ENCODE results near the gene RRP15. TPM values are rescaled to one million over a fixed set of nuclear protein-coding genes. Genes with fewer than 3 reads are reported as not detected.
A peak's percentile ranks its signal among the peaks of the same experiment; 100 is the strongest.

The RRP15 gene
- total and polyA plus RNA-seq, 10 donors, result 2.2 to 22.7 (median 10.6) TPM

DNA sequence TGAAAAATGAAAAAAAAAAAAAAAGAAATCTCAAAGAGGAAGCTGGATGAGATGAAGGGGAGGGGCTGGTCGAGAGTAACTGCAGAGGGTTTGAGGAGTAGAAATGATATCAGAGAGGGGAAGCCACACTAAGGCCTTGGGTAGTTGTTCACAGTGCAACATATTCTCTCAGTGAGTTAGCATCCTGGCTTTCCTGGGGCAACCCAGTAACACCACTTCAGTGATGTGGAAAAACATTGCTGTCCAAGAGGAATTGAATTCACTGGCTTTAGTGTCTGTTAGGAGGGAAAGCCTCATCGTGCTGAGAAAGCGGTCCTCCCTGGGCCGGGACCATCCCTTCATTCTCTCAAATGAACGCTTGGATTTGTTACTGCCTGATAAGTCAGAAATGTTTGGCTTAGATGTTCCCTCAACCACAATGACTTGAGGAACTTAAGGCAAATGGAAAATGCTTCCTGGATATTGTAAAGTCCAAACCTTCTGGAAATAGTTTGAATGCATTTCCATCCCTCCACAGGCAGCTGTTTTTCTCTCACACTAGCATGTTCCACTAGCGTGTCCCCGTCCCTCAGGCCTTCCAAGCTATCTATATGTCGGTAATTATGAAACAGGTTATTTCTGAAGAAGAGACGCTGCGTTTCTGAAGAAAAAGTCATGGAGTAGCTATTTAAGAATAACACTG is 72.3 kb downstream of the RRP15 start:
- TF ChIP-seq POLR2AphosphoS5 (IDR thresholded peaks at IDR 0.05), result no peak
- TF ChIP-seq, protein P1, sequence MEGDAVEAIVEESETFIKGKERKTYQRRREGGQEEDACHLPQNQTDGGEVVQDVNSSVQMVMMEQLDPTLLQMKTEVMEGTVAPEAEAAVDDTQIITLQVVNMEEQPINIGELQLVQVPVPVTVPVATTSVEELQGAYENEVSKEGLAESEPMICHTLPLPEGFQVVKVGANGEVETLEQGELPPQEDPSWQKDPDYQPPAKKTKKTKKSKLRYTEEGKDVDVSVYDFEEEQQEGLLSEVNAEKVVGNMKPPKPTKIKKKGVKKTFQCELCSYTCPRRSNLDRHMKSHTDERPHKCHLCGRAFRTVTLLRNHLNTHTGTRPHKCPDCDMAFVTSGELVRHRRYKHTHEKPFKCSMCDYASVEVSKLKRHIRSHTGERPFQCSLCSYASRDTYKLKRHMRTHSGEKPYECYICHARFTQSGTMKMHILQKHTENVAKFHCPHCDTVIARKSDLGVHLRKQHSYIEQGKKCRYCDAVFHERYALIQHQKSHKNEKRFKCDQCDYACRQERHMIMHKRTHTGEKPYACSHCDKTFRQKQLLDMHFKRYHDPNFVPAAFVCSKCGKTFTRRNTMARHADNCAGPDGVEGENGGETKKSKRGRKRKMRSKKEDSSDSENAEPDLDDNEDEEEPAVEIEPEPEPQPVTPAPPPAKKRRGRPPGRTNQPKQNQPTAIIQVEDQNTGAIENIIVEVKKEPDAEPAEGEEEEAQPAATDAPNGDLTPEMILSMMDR (IDR thresholded peaks at IDR 0.05 in 8 of 11, conservative IDR thresholded peaks at IDR 0.05 in 3 of 11), result no peak
- no peak for TF ChIP-seq POLR2A (IDR thresholded peaks at IDR 0.05)
- no peaks in the 10 kb centered on the region for H3K9me3 ChIP-seq
- no peaks in the 10 kb centered on the region for H3K36me3 ChIP-seq
- DNase-seq, result no peak
- H3K27me3 ChIP-seq (replicated peaks in 1 of 7), result no peaks in the 10 kb centered on the region
- intact Hi-C loops (cut with DNase I; ENCODE audit: low total_unique reads), result no loop called here
- H3K27ac ChIP-seq, result no peak overlapping the region
- WGBS, 5 donors, result 81 to 88% (median 87%) methylated on average over 10 of the region's 10 CpGs
- no peak overlapping the region for H3K4me3 ChIP-seq
- H3K4me1 ChIP-seq, result peaks cover 0 to 10% (median 0%) of the 10 kb centered on the region in 6 donors

DNA sequence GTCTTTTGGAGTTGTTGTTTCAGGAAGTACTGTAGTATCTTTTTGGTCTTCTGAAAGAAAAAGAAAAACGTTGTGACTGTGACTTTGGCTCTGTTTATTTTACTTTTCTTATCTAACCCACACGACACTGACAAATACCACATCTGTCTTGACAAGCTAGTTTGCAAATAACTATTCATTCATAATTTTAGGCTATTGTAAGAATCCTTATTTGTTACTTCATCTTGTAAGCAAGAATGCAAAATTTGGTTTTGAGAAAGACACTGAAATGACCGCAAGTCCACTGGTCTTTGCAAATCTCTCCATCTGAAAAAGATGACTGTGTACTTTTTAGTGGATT is 72.8 kb downstream of the RRP15 start:
- H3K27me3 ChIP-seq (replicated peaks in 1 of 7), result no peaks in the 10 kb centered on the region
- no peak for TF ChIP-seq POLR2A (IDR thresholded peaks at IDR 0.05)
- TF ChIP-seq POLR2AphosphoS5 (IDR thresholded peaks at IDR 0.05), result no peak
- TF ChIP-seq, protein P1 (IDR thresholded peaks at IDR 0.05 in 8 of 11, conservative IDR thresholded peaks at IDR 0.05 in 3 of 11), result no peak
- WGBS, 5 donors, result 75 to 78% (median 77%) methylated on average over 3 of the region's 3 CpGs
- peaks cover 0 to 9% (median 0%) of the 10 kb centered on the region in 6 donors for H3K4me1 ChIP-seq
- H3K27ac ChIP-seq, result no peak overlapping the region
- no peaks in the 10 kb centered on the region for H3K9me3 ChIP-seq
- no peaks in the 10 kb centered on the region for H3K36me3 ChIP-seq
- H3K4me3 ChIP-seq, result no peak overlapping the region
- DNase-seq, result no peak
- intact Hi-C loops (cut with DNase I; ENCODE audit: low total_unique reads), result no loop called here

DNA sequence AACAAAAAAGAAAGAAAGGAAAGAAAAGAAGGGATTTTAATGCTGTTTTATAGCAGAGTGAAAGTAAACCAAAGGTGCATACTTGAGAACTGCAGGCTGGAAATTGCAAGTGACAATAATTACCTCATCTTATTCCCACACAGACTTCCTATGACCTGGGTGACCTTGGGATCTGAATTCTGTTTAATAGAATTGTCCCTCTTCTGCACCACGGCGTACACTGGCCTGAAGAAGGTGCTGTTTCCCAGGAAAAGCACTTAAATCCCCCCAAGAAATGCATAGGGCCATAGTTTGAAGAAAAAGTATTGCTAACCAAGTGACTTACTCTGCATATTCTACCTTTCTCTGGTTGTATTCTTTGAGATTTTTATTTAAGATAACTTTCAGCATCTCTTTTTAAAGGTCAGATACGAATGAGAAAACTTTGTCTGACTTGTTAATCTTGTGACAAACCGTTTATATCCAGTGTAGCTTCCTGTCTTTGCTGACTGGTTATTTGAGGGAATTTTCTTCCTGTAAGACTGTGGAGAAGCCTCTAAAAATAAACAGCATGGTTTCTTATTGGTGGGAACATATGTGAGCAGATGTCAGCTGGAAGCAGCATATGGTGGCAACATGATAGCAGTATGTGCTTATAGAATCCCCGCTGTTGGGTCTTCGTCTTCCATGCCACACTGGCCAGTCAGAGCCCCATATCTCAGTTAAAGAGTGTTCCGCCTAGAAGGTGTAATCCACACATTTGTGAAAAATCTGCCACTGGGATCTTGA is 76.4 kb downstream of the RRP15 start:
- intact Hi-C loops (cut with DNase I; ENCODE audit: low total_unique reads), result no loop called here
- Histone ChIP-seq H3K27me3 (replicated peaks in 1 of 7) (no peaks in the 10 kb centered on the region), H3K36me3 (no peaks in the 10 kb centered on the region), H3K27ac (no peak overlapping the region), H3K4me3 (no peak overlapping the region), H3K4me1 (peaks cover 0 to 9% (median 0%) of the 10 kb centered on the region in 6 donors), H3K9me3 (no peaks in the 10 kb centered on the region)
- TF ChIP-seq, protein P1 (IDR thresholded peaks at IDR 0.05 in 8 of 11, conservative IDR thresholded peaks at IDR 0.05 in 3 of 11), result peak in 4 of 11 experiments; percentile 19 to 45 (median 30)
- no peak for TF ChIP-seq POLR2AphosphoS5 (IDR thresholded peaks at IDR 0.05)
- WGBS, 5 donors, result 65 to 71% (median 68%) methylated on average over 7 of the region's 7 CpGs
- DNase-seq, result no peak

DNA sequence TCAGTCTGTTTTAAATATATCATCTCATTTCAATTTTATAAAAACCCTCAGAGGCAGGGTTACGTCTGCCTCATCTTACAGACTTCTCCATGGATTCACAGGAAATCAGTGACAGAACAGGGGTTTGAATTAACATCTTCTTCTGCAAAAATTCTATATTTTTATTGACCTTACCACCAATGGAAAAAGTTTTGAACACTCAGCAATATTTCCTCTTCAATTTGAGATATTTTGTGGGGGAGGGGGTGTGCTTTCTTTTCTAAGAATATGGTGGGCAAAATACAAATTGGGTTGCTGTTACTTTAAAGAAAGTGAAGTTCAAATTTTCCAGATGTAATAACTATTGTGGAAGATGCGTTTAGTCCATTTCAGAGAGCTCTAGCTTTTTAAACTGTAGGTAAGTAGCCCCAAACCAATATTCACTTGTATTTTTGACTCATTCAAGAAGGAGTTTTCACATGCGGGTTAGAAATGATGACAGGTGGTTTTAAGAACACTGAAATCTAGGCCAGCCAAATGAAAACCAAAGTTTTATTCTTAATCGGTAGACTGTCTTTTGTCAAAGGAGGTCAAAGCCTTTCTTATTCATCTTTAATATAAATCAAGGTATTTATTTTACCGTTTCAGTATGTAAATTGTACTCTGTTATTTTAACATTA is 77.5 kb downstream of the RRP15 start:
- 75 to 90% (median 87%) methylated on average over 5 of the region's 5 CpGs for WGBS, 5 donors
- Histone ChIP-seq H3K36me3 (no peaks in the 10 kb centered on the region), H3K27ac (no peak overlapping the region), H3K4me1 (peaks cover 0 to 9% (median 0%) of the 10 kb centered on the region in 6 donors), H3K4me3 (no peak overlapping the region), H3K9me3 (no peaks in the 10 kb centered on the region), H3K27me3 (replicated peaks in 1 of 7) (no peaks in the 10 kb centered on the region)
- no peak for TF ChIP-seq POLR2A (IDR thresholded peaks at IDR 0.05)
- TF ChIP-seq POLR2AphosphoS5 (IDR thresholded peaks at IDR 0.05), result no peak
- TF ChIP-seq, protein P1 (IDR thresholded peaks at IDR 0.05 in 8 of 11, conservative IDR thresholded peaks at IDR 0.05 in 3 of 11), result no peak
- no peak for DNase-seq
- intact Hi-C loops (cut with DNase I; ENCODE audit: low total_unique reads), result no loop called here
